Fibroblast of lung (primary cell): ENCODE results near the gene STOML2. TPM values are rescaled to one million over a fixed set of nuclear protein-coding genes. Genes with fewer than 3 reads are reported as not detected.

Experiments
- DNase-seq, 2 donors: peaks; one replicate each; pipeline versions ENCODE4 v3.0.0 to v3.0.0-alpha.2; 2010; ENCODE audit warnings: low read depth in 2 of 2
- H2AFZ ChIP-seq: 2 replicates; pipeline ENCODE4 v1.5.1; 2012; ENCODE audit warnings: low read length, control low read depth, inconsistent platforms
- H3K27ac ChIP-seq: 2 replicates; pipeline ENCODE4 v1.5.1; 2011; ENCODE audit warnings: low read length, control low read depth; ENCODE audit not compliant: insufficient read depth
- H3K27me3 ChIP-seq: 2 replicates; pipeline ENCODE4 v1.5.1; 2011; ENCODE audit warnings: mild to moderate bottlenecking, low read length; ENCODE audit not compliant: control insufficient read depth, insufficient read depth
- H3K36me3 ChIP-seq: 2 replicates; pipeline ENCODE4 v1.5.1; 2011; ENCODE audit warnings: low read length; ENCODE audit not compliant: control insufficient read depth, insufficient read depth
- H3K4me1 ChIP-seq: 2 replicates; pipeline ENCODE4 v1.5.1; 2011; ENCODE audit warnings: low read length; ENCODE audit not compliant: control insufficient read depth, insufficient read depth; ENCODE audit errors: extremely low read depth
- H3K4me2 ChIP-seq: 2 replicates; pipeline ENCODE4 v1.5.1; 2011; ENCODE audit warnings: low read length, control low read depth; ENCODE audit not compliant: insufficient read depth; ENCODE audit errors: extremely low read depth
- H3K4me3 ChIP-seq, 4 experiments: fragments of 200-600 bp in 1 of 4; sonication (generic) in 1 of 4; replicated peaks in 1 of 4; 2 replicates each; pipeline ENCODE4 v1.5.1; 2011 to 2016; ENCODE audit warnings: low read length in 4 of 4, low read depth in 3 of 4, mild to moderate bottlenecking in 3 of 4, control low read depth in 2 of 4, inconsistent platforms in 1 of 4, mixed read lengths in 1 of 4; ENCODE audit not compliant: insufficient read depth in 1 of 4; ENCODE audit errors: control extremely low read depth in 1 of 4
- H3K79me2 ChIP-seq: 2 replicates; pipeline ENCODE4 v1.5.1; 2012; ENCODE audit warnings: mild to moderate bottlenecking, low read length, inconsistent platforms; ENCODE audit not compliant: control insufficient read depth, insufficient read depth
- H3K9ac ChIP-seq: 2 replicates; pipeline ENCODE4 v1.5.1; 2011; ENCODE audit warnings: mild to moderate bottlenecking, low read length, control low read depth; ENCODE audit not compliant: insufficient read depth
- H3K9me3 ChIP-seq: 2 replicates; pipeline ENCODE4 v1.5.1; 2012; ENCODE audit warnings: low read depth, low read length; ENCODE audit not compliant: control insufficient read depth, insufficient read depth
- H4K20me1 ChIP-seq: 2 replicates; pipeline ENCODE4 v1.5.1; 2011; ENCODE audit warnings: low read length; ENCODE audit not compliant: control insufficient read depth, insufficient read depth; ENCODE audit errors: extremely low read depth
- CTCF ChIP-seq, 2 donors: IDR thresholded peaks in 1 of 2; conservative IDR thresholded peaks in 1 of 2; 1 replicate in 1 of 2; 2 replicates in 1 of 2; pipeline ENCODE4 v1.5.1; 2011 to 2012; ENCODE audit warnings: low read length in 2 of 2, control low read depth in 1 of 2, inconsistent platforms in 1 of 2, low read depth in 1 of 2, mild to moderate bottlenecking in 1 of 2
- EZH2 ChIP-seq: IDR thresholded peaks from 2 replicates; pipeline ENCODE4 v1.5.1; 2012; ENCODE audit warnings: low read length, control low read depth, mild to moderate bottlenecking; ENCODE audit errors: missing control alignments
- polyA plus RNA-seq, 2 donors: library from polyadenylated mRNA; depleted of rRNA in 1 of 2; stranded (reverse) in 1 of 2; unstranded in 1 of 2; fragments of >200 nt; gene quantifications; 2 replicates each; pipeline ENCODE4 v1.2.1, GENCODE V29; 2011 to 2012; ENCODE audit warnings: missing spikeins in 1 of 2
- total RNA-seq: library from RNA; depleted of rRNA; stranded (reverse); fragments of >200 nt; gene quantifications from 2 replicates; pipeline ENCODE4 v1.2.1, GENCODE V29; 2014

STOML2 gene
- total and polyA plus RNA-seq, 2 donors (not counting 1 experiment from before 2014, with no cell fraction given), result 94.0 to 170 TPM

- Histone ChIP-seq H3K79me2 (peaks cover 15% of the 10 kb centered on the region), H3K36me3 (peaks cover 60% of the 10 kb centered on the region), H3K9ac (no peak overlapping the region), H3K4me3 (no peak overlapping the region), H3K27me3 (no peaks in the 10 kb centered on the region), H2AFZ (no peak overlapping the region), H3K4me2 (no peak overlapping the region), H3K4me1 (no peaks in the 10 kb centered on the region), H3K9me3 (no peaks in the 10 kb centered on the region), H4K20me1 (no peaks in the 10 kb centered on the region), H3K27ac (no peak overlapping the region)
- TF ChIP-seq EZH2 (no peak), CTCF (conservative IDR thresholded peaks at IDR 0.05 in 1 of 2, IDR thresholded peaks at IDR 0.05 in 1 of 2; ENCODE audit: low read depth in 1 of 2, low read length in 2 of 2) (no peak)
- DNase-seq, result no peak
These were observed 42.3 kb downstream of the STOML2 start for GRCh38 chr9:35060548-35061207.

- no peaks in the 10 kb centered on the region for H4K20me1 ChIP-seq
- H2AFZ ChIP-seq, result no peak overlapping the region
- H3K4me2 ChIP-seq, result no peak overlapping the region
- H3K4me3 ChIP-seq, result no peak overlapping the region
- peaks cover 6% of the 10 kb centered on the region for H3K79me2 ChIP-seq
- peaks cover 54% of the 10 kb centered on the region for H3K36me3 ChIP-seq
- TF ChIP-seq CTCF (conservative IDR thresholded peaks at IDR 0.05 in 1 of 2, IDR thresholded peaks at IDR 0.05 in 1 of 2; ENCODE audit: low read depth in 1 of 2, low read length in 2 of 2) (no peak), EZH2 (no peak)
- H3K27me3 ChIP-seq, result no peaks in the 10 kb centered on the region
- no peak overlapping the region for H3K27ac ChIP-seq
- no peaks in the 10 kb centered on the region for H3K9me3 ChIP-seq
- no peaks in the 10 kb centered on the region for H3K4me1 ChIP-seq
- H3K9ac ChIP-seq, result no peak overlapping the region
- no peak for DNase-seq
These were observed 43.5 kb downstream of the STOML2 start for GRCh38 chr9:35059438-35059837.

GRCh38 chr9:35057271-35057620 lies 45.7 kb downstream of the STOML2 start:
- no peak for DNase-seq
- Histone ChIP-seq H3K79me2 (peaks cover 2% of the 10 kb centered on the region), H4K20me1 (no peaks in the 10 kb centered on the region), H3K4me2 (no peak overlapping the region), H3K27me3 (no peaks in the 10 kb centered on the region), H3K9me3 (no peaks in the 10 kb centered on the region), H2AFZ (no peak overlapping the region), H3K4me1 (no peaks in the 10 kb centered on the region), H3K36me3 (peaks cover 34% of the 10 kb centered on the region), H3K9ac (no peak overlapping the region), H3K27ac (no peak overlapping the region), H3K4me3 (no peak overlapping the region)
- TF ChIP-seq CTCF (conservative IDR thresholded peaks at IDR 0.05 in 1 of 2, IDR thresholded peaks at IDR 0.05 in 1 of 2; ENCODE audit: low read depth in 1 of 2, low read length in 2 of 2), result no peak
- no peak for TF ChIP-seq EZH2
